HG03060 (cell line): ENCODE results near the gene TLE4.
"Not testable (repeated sequence)": the region's sequence is repeated elsewhere in the genome, so short reads cannot be mapped to it uniquely, and the experiment has no call there.

Source experiments
- ATAC-seq: cut with Tn5 transposase; IDR thresholded peaks from one replicate; pipeline ENCODE4 v1.9.1; 2021; ENCODE audit warnings: low read depth, moderate number of reproducible peaks; ENCODE audit not compliant: unreplicated experiment

TLE4 gene

DNA sequence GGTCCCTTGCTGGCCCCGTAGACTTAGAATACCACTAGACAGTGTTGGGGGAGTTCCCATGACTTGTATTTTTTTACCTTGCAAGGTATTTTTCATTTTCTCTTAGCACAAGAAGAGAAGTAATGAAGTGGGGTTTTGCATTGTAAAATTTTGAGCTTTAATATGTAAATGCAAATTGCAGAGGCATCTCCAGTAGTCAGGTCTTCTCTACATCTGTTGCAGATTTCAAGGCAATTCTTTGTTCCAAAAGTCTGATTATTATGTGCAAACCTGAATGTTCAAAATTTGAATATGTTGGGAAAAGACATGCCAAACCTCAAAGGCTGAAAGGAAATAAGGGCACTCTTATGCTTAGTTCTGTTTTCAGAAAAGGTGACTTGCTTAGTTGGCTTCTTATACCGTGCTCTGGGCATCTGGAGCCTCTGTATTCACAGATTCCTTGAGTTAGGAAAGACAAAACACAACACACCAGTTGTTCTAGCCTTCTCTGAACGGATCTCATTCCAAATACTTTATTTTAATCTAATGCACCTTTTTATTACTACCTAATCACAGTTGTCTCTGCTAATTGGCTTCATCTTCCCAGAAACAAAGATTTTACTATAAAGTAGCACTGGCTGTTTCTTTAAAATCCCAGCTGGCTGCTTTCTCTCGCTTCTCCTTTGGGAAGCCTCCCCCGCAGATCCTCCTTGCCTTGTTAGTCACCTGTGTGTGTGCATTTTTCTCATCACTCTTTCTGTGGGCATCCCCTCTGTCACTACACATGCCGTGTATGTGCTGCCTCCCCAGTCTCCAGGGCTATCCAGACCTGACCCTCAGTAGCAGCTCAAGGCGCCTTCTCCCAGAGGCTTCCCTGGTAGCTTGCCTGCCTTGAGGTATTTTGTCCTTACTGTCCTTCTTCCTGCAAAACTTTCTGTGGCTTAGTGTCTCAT, 138.2 kb downstream of the TLE4 start:
- ATAC-seq: no peak

DNA sequence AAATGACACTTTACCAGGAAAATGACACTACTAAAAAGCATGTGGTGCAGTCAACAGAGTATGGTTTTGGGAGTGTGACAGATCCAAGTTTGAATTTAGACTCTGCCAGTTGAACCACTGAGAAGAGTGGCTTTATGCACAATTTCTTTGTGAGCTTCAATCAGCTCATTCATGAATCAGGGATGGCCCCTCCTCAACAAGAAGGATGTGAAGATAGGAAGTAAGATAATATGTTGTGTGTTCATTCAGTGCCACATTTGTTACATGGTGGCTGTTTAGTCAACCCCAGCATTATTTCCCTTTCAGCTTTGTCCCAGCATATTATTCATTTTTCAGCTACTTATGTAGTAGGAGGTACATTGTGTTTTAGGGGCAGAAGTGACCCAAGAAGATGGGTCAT, 140.1 kb downstream of the TLE4 start:
- ATAC-seq: no peak

DNA sequence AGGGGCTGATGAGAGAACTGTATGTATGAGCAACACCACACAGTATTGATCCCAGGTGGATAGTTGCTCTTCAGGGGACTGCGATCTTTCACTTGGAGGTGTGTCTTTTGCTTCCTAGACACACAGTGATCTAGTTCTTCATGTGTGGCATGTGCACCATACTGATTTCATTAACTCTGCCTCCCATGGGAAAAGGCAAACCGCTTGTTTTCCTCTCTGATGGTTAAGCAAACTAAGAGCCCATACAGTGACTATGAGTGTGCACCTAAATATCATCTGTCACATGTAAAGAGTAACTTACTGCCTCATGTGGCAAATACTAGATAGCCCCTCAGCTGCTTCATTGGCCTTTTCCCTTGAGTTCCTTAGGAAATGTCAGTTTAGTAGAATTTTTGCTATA, 147.3 kb downstream of the TLE4 start:
- ATAC-seq: no peak

DNA sequence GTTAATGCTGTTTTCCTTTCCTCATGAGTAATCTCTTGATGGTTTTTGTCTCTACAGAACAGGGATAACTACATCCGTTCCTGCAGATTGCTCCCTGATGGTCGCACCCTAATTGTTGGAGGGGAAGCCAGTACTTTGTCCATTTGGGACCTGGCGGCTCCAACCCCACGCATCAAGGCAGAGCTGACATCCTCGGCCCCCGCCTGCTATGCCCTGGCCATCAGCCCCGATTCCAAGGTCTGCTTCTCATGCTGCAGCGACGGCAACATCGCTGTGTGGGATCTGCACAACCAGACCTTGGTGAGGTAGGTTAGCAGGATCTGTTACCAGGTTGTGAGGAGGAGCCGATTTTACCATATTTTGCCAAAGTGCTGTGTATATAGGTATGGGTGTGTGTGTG, 148.2 kb downstream of the TLE4 start:
- ATAC-seq: no peak

DNA sequence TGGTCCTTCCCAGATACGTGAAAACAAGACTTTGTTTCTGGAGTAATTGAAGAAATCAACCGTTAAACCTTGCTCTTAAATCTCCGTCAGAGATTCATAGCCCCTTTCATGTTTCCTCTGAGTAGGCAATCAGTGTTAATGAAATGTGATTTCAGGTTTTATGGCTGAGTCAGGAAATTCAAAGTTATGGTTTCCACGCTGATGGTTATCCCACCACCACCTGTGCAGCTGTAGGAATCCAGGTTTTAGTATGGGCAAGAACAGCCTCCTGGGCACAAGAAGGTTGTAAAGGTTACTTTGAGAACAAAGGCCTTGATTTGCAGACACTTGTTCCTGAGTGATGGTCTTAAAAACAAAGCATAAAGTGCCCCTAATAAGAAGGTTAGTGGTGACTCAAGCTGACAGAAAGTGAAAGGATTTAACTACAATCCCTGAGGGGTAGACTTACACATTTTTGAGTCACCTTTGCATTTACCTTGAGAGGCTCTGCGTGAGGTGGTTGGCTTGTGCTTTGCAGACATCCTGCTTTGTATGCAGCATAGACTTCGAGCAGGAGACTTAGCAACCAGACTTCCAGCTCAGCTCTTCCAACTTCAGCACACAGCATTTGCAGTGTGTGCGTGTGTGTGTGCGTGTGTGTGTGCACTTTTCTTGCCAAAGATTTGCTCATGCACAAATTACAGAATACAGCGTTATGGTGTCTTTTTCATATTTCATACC, 159.6 kb downstream of the TLE4 start:
- peak; percentile 86 for ATAC-seq

DNA sequence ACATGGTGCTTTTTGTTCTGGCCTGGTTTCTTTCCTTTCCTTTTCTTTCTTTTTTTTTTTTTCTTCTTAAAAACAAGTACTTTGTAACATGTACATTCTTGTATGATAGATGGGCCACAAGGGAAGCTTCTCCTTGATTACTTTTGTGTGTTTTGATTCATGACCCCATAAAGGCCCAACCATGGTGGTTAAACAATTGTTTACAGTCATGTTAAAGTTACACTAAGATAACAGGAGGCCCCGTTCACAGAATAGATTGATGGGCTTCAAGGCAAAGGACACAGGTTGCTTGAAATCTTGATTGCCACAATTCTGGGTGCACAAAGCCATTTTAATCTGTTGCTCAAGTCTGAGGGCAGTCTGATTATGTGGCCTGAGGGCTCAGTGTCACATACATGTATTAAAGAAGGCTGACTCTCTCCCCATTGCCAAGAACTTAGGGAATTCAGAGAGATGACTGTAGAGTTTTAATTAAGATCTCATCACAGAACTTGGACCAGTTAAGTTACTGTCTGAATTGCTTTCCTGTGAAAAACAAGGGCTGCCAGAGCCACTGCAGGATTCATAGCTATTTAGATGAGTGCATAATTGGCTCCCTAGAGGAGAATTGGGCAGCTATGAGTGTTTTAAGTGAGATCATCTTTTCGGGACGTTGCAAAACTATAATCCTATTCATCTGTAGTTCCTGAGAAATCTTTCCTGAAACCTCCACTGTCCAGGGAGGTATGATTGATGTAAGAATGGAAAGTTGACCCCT, 163.4 kb downstream of the TLE4 start:
- no peak for ATAC-seq

DNA sequence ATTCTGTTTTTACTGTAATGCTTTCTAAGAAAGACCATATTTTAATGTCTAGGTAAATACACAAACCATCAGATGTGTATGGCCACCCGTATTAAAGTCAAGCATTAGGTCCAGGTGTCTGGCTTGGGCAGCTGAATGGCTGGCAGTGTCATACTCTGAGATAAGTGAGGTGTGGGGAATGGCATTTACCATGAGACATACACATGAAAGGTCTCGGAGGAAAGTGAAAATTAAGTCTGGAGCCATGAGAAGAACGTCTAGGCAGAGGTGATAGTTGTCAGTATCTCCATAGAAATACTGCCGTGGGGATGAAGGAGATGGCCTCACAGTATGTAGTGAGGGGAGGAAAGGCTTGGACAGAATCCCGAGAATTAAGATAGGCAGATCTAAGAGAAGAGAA, 164.3 kb downstream of the TLE4 start:
- ATAC-seq: no peak

DNA sequence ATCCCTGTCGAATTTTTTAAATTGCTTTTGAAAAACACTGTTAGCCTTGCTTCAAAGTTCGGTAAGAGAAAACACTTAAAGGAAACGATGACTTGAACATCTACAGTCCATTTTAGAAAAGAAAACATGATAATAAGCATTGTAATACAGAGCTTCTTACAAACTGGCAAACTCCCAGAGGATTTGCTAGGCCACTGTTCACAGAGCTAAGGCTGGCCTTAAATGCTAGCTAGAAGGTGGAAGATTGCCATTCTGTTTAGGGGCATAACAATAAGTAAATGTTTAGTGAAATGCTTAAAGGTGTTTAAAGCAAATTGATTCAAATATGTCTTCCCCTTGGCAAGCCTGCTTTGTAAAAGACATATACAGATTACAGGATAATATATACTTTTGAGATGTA, 169.6 kb downstream of the TLE4 start:
- no peak for ATAC-seq

DNA sequence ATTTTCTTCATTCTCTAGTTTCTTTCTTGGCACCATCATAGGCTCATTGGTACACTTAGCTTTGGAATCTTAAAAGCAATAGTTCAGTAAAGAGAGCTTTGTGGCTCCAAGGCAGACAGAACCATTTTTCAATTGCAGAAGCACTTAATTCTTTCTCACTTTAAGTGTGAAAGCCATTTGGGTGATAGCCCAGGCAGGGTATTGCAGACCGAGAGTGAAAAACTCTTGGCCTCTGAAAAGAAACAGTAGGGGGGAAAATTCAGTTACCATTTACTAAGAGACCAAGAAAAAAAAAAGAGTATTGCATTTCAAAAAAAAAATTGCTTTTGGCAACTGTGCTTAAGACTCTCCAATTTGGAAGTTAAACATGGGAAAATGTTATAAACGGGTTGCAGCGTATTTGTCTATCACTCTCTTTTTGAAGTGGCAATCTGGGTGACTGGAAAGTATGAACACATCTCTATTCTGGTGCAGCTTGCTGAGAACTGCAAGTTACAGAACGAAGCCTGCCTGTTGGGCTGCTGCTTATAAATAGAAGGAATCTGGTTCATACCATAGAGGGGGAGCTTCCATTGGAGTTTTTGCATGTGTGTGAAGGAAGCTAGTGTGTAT, 170.5 kb downstream of the TLE4 start:
- no peak for ATAC-seq

DNA sequence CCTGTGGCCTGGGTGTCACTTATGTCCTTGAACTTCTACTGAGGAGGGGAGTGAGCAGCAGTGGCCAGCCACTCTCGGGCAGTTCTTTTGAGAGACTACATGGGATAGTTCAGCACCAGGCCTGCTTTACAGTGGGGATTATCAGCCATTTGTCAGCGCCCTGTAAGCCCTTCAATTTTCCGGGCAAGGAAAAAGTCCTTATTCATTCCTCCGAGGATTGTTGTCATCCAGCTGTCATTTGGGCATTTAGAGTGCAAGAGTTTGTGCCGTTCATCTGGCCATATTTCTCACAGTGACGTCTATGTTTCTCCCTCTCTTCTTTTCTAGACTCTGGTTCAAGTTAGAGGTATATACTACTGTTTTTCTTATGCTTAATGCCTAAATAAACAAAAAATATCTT, 172.8 kb downstream of the TLE4 start:
- no peak for ATAC-seq

DNA sequence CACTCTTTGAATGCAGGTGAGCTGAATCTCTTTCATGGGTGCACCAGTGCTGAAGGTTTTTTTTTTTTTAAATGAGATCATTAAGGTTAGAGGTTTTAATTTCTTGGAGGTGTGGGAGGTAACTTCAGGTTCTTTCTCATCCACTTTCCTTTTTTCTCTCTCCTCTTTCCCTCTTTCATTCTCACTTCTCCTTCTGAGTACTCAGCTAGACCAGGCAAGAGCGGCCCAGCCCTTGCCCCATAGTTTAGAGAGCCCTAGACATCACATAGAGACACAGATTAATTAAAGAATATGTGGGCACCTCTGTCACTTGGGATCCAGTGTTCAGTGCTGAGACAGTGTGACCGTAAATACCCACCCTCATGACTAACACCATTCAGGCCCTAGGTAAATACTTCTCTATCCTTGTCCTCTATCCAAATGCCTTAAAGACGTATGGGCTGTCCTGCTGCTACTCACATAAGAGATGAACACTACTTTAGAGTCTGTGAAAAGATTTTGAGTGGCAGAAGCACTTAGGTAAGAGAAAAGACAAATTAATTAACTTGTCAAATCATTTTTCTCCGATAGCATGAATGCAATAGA, 174.1 kb downstream of the TLE4 start:
- ATAC-seq: no peak

DNA sequence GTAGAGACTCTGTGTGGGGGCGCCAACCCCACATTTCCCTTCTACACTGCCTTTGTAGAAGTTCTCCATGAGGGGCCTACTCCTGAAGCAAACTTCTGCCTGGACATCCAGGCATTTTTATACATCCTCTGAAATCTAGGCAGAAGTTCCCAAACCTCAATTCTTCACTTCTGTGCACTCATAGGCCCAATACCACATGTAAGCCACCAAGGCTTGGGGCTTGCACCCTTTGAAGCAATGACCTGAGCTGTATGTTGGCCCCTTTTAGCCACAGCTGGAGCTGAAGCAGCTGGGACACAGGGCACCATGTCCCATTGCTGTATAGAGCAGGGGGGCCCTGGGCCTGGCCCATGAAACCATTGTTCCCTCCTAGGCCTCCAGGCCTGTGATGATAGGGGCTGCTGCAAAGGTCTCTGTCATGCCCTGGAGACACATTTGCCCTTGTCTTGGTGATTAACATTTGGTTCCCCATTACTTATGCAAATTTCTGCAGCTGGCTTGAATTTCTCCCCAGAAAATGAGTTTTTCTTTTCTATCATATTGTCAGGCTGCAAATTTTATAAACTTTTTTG, 180.2 kb downstream of the TLE4 start:
- not testable (repeated sequence) for ATAC-seq

DNA sequence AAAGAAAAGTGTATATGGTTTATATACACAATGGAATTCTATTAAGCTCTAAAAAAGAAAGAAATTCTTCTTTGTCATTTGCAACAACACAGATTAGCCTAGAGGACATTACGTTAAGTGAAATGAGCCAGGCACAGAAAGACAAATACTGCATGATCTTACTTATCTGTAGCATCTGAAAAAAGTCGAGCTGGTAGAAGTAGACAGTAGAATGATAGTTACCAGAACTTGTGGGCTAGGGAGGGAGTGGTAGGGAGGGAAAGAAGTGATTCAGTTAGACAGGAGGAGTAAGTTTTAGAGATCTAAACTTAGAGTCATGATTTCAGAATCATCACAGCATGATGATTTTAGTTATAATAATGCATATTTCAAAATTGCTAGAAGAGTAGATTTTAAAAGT, 184.6 kb downstream of the TLE4 start:
- no peak for ATAC-seq

DNA sequence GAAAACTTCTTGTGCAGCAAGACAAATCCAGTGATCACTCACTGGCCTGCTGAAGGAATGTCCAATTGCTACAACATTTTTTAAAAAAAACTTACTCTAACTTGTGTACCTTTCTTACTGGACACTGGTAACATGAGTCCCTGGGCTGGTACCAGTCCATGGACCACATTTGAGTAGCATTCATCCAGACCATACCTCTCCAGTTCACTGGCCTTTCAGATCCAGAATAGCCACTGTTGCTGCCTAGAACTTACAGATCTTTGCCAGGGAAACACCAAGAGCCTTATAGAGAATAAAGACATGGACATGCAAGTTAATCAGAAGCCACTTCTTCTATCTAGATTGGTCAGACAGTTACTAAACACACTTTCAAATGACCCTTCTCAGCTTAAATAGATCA, 185.3 kb downstream of the TLE4 start:
- no peak for ATAC-seq

DNA sequence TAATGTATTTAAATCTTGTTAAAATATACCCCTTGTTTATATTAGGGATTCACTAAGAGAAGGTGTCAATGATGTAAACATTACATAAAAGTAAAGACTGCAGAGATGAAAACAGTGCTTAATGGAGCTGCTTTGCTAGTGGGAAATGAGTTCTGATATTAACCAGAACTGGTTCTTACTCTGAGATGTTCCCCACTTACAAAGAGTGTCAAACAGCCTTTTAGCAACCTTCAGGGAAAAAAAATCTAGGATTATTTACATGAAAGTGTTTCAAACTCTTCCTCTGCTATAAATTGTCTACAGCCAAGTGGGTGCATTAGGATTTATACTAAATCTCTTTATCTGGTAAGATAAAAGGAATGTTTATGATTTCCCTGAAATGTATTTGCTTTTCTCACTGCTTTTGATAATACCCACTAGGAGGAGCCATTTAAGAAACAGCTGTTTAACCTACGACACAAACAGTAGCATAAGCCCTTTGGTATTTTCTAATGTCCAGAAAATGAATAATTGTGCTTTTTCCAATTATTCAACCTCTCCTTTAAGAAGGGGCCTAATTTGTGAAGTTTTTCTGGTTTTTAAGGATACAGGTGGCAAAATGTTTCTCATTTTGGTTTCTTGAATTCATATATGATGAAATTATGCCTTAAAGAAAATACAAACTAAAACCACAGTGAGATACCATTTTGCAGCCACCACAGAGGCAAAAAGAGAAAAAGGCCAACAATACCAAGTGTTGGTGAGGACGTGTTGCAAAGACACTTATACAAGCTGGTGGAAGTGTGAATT, 186.3 kb downstream of the TLE4 start:
- ATAC-seq: no peak

DNA sequence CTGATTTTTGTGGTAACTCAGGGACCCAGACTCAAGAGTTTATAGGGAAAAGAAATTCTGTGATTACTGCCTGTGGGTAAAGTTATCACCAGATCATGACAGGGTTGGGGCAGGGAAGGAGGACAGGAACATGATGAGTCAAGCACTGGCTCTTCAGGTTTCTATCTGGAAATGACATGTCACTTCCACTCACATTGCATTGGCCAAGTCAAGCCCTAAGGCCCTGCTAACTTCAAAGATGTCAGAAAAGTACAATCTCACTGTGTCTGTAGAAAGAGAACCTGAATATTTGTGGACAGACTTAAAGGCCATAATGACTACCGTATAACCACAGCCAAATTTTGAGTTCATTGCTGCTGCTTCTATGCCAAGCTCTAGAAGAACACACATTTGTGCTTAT, 187.7 kb downstream of the TLE4 start:
- no peak for ATAC-seq

DNA sequence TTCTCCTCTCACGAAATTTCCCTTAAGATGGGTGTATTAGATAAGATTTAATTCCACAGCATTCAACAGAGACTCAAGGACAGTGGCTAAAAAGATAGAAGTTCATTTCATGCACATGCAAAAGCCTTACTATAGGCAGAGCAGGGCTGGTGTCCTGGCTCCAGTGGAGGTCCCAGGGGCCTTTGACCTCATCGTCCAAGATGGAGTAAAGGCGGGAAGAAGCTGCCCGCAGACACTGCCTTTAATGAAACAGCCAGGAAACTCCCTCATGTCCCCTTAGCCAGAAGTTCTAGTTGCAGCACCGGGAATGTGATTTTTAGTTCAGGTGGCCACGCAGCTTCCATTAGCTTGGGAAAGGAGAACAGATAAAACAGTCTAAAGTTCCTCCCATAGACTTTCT, 190.3 kb downstream of the TLE4 start:
- no peak for ATAC-seq

DNA sequence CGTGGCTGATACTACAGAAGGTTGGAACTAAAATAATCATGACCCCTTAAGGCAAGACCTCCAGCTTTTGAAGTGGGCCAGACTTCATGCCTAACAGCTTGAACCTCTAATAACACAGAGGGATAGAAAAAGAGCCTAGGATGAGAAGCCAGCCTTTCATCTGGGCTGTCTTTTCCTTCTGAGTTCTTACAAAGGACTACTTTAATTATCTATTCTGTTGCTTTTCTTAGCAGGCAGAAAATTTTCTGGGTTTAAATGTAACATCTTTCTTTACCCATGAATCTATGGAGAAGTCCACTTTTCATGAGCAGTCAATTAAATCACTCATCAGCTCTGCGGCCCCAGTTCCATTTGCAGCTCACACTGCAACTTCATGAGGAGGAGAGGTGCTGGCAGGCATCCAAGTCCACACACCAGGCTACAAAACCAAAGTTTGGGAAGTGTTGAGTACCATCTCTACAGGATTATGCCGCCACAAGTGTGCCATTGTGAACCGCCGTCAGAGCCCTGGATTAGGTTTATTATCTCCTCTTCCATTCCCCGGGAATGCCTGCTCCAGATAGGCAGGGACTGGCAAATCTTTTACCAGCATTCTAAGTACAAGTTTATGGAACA, 192.0 kb downstream of the TLE4 start:
- no peak for ATAC-seq

DNA sequence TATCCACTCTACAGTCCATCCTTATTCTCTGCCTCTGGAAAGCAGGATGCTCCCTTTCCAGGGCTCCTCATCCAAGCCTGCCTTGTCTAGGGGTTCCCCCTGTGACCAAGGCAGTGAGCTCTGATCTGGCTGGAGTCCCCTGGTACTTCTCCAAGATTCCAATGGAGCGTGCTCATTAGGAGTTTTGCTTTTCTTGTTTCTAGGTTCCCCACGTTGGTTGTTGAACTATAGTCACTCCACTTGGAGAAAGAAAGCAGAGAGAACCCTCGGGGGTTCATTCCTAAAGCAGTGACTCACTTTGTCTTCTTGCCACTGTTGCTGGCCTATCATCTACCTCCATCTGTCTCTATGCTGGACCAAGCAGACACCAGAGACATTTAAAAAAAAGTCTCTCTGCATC, 192.6 kb downstream of the TLE4 start:
- no peak for ATAC-seq
